GM23248 (cell line): ENCODE results near the gene GLB1L2. TPM values are rescaled to one million over a fixed set of nuclear protein-coding genes. Genes with fewer than 3 reads are reported as not detected.

Source experiments
- DNase-seq: peaks from one replicate; pipeline ENCODE4 v3.0.0-alpha.2; 2015
- H2AFZ ChIP-seq: fragments of 200-600 bp; sonication (generic); 2 replicates; pipeline ENCODE4 v1.6.1; 2016; ENCODE audit warnings: antibody characterized with exemption
- H3F3A ChIP-seq: fragments of 200-600 bp; sonication (generic); 2 replicates; pipeline ENCODE4 v1.6.1; 2016; ENCODE audit warnings: mild to moderate bottlenecking, antibody characterized with exemption, mixed run types; ENCODE audit not compliant: insufficient read depth
- H3K27ac ChIP-seq: fragments of 200-600 bp; sonication (generic); 2 replicates; pipeline ENCODE4 v1.5.1; 2016; ENCODE audit warnings: mild to moderate bottlenecking
- H3K27me3 ChIP-seq: fragments of 200-600 bp; sonication (generic); replicated peaks from 2 replicates; pipeline ENCODE4 v1.6.1; 2016; ENCODE audit warnings: mild to moderate bottlenecking; ENCODE audit not compliant: insufficient read depth
- H3K36me3 ChIP-seq: fragments of 200-600 bp; sonication (generic); 2 replicates; pipeline ENCODE4 v1.6.1; 2016; ENCODE audit warnings: low read depth, mild to moderate bottlenecking
- H3K4me1 ChIP-seq: fragments of 200-600 bp; sonication (generic); 2 replicates; pipeline ENCODE4 v1.6.1; 2016; ENCODE audit warnings: mild to moderate bottlenecking; ENCODE audit not compliant: insufficient read depth
- H3K4me2 ChIP-seq: fragments of 200-600 bp; sonication (generic); one replicate; pipeline ENCODE4 v1.6.1; 2016; ENCODE audit warnings: mild to moderate bottlenecking; ENCODE audit not compliant: unreplicated experiment
- H3K4me3 ChIP-seq: fragments of 200-600 bp; sonication (generic); 2 replicates; pipeline ENCODE4 v1.5.1; 2016; ENCODE audit warnings: mild to moderate bottlenecking
- H3K79me2 ChIP-seq: fragments of 200-600 bp; sonication (generic); 2 replicates; pipeline ENCODE4 v1.6.1; 2016; ENCODE audit warnings: mild to moderate bottlenecking; ENCODE audit not compliant: insufficient read depth
- H3K9ac ChIP-seq: fragments of 200-600 bp; sonication (generic); 2 replicates; pipeline ENCODE4 v1.6.1; 2016; ENCODE audit warnings: mild to moderate bottlenecking
- H3K9me2 ChIP-seq: fragments of 200-600 bp; sonication (generic); 2 replicates; pipeline ENCODE4 v1.6.1; 2016; ENCODE audit warnings: mixed run types, mild to moderate bottlenecking, moderate library complexity; ENCODE audit not compliant: insufficient read depth
- H3K9me3 ChIP-seq: fragments of 200-600 bp; sonication (generic); one replicate; pipeline ENCODE4 v1.6.1; 2017; ENCODE audit warnings: low read depth
- H4K20me1 ChIP-seq: fragments of 200-600 bp; sonication (generic); 2 replicates; pipeline ENCODE4 v1.6.0; 2016; ENCODE audit not compliant: insufficient read depth
- EZH2 ChIP-seq: fragments of 200-600 bp; sonication (generic); IDR thresholded peaks from 2 replicates; pipeline ENCODE4 v1.6.1; 2018; ENCODE audit warnings: antibody characterized with exemption, mild to moderate bottlenecking; ENCODE audit not compliant: insufficient read depth, poor library complexity, severe bottlenecking
- EZH2phosphoT487 ChIP-seq: fragments of 200-600 bp; sonication (generic); IDR thresholded peaks from 2 replicates; pipeline ENCODE4 v1.6.1; 2018; ENCODE audit warnings: antibody characterized with exemption, moderate library complexity, mild to moderate bottlenecking, low read depth; ENCODE audit not compliant: insufficient read depth
- WGBS, 2 experiments: methylation state at CpG; one replicate each; pipeline ENCODE4 v1.1.6; 2015 to 2017; ENCODE audit warnings: low lambda C conversion rate in 2 of 2, low coverage in 1 of 2; ENCODE audit errors: missing lambda C conversion rate in 2 of 2; 5-methylcytosine and 5-hydroxymethylcytosine counted together
- in situ Hi-C: fragments of 300-500 bp; cut with MboI; formaldehyde crosslinking; loops from 2 replicates; pipeline ENCODE4 v1.15.0; 2020
- polyA plus RNA-seq: library from polyadenylated mRNA; unstranded; fragments of >200 nt; fragmentation: Nextera tagmentation; extraction: Ambion mirVana; gene quantifications from 2 replicates; pipeline ENCODE4 v1.2.1, GENCODE V29; 2016
- total RNA-seq: library from RNA; depleted of rRNA; stranded (reverse); fragments of >200 nt; shearing (Covaris generic); gene quantifications from 2 replicates; pipeline ENCODE4 v1.2.3, GENCODE V29; 2014

The GLB1L2 gene
- total and polyA plus RNA-seq, 2 experiments from 2014 or later, result 0.11 TPM; not detected in 1

DNA sequence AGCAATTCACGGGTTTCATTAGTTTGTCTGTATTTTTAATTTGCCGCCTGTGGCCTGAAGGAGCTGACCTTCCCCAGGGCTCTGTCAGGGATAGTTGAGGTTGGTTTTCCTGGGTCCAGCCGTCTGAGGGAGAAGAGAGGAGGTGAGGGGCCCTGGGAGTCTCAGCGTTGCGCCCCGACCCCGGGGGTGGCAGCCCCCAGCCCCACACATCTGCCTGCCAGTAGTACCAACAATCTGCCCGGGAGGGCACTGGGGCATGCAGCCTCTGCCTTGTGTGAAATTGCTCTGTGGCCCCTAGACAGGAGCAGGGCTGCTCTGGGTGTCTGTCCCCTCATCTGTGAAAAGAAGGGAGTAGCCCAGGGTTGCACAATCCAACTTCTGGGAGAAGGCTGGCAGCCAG, 73.6 kb downstream of the GLB1L2 start:
- H2AFZ ChIP-seq, result no peak overlapping the region
- peaks cover 8% of the 10 kb centered on the region for H3K27me3 ChIP-seq
- H4K20me1 ChIP-seq, result no peaks in the 10 kb centered on the region
- WGBS, 2 experiments, result 55 to 62% methylated on average over 7 to 8 of the region's 8 CpGs
- H3K4me1 ChIP-seq, result no peaks in the 10 kb centered on the region
- H3K9ac ChIP-seq, result no peak overlapping the region
- H3K36me3 ChIP-seq, result no peaks in the 10 kb centered on the region
- H3F3A ChIP-seq, result no peaks in the 10 kb centered on the region
- no peaks in the 10 kb centered on the region for H3K79me2 ChIP-seq
- H3K9me2 ChIP-seq, result no peaks in the 10 kb centered on the region
- in situ Hi-C loops, result no loop called here
- no peak overlapping the region for H3K4me3 ChIP-seq
- no peaks in the 10 kb centered on the region for H3K9me3 ChIP-seq
- H3K4me2 ChIP-seq, result no peak overlapping the region
- no peak overlapping the region for H3K27ac ChIP-seq
- TF ChIP-seq EZH2 (no peak), EZH2phosphoT487 (no peak)
- no peak for DNase-seq

DNA sequence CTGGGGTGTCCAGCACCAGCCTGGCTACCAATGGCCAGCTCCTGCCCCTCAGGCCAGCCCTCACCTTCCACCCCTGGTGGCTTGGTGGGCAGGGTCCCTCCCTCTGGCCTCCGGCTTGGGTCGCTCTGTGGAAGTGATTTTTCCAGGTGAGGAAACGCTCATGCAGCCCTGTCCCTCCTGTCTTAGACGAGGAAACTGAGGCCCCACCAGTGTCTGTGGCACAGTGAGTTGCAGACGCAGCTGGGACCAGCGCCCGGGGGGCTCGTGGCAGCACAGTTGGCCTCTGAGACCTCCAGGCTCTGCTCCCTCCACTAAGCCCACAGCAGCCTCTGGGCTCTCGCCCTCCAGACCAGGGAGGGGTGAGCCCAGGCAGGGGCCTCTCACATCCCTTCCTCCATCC, 74.1 kb downstream of the GLB1L2 start:
- H3K9ac ChIP-seq, result no peak overlapping the region
- no peak overlapping the region for H3K27ac ChIP-seq
- no peaks in the 10 kb centered on the region for H3F3A ChIP-seq
- no peaks in the 10 kb centered on the region for H3K9me3 ChIP-seq
- DNase-seq, result no peak
- WGBS, 2 experiments, result 70 to 71% methylated on average over 9 of the region's 9 CpGs
- H3K36me3 ChIP-seq, result no peaks in the 10 kb centered on the region
- no peak overlapping the region for H3K4me3 ChIP-seq
- H3K27me3 ChIP-seq, result peaks cover 12% of the 10 kb centered on the region
- no peak overlapping the region for H3K4me2 ChIP-seq
- no peak overlapping the region for H2AFZ ChIP-seq
- H4K20me1 ChIP-seq, result no peaks in the 10 kb centered on the region
- H3K79me2 ChIP-seq, result no peaks in the 10 kb centered on the region
- TF ChIP-seq EZH2phosphoT487, result no peak
- TF ChIP-seq EZH2, result no peak
- in situ Hi-C loops, result no loop called here
- no peaks in the 10 kb centered on the region for H3K4me1 ChIP-seq
- H3K9me2 ChIP-seq, result no peaks in the 10 kb centered on the region

DNA sequence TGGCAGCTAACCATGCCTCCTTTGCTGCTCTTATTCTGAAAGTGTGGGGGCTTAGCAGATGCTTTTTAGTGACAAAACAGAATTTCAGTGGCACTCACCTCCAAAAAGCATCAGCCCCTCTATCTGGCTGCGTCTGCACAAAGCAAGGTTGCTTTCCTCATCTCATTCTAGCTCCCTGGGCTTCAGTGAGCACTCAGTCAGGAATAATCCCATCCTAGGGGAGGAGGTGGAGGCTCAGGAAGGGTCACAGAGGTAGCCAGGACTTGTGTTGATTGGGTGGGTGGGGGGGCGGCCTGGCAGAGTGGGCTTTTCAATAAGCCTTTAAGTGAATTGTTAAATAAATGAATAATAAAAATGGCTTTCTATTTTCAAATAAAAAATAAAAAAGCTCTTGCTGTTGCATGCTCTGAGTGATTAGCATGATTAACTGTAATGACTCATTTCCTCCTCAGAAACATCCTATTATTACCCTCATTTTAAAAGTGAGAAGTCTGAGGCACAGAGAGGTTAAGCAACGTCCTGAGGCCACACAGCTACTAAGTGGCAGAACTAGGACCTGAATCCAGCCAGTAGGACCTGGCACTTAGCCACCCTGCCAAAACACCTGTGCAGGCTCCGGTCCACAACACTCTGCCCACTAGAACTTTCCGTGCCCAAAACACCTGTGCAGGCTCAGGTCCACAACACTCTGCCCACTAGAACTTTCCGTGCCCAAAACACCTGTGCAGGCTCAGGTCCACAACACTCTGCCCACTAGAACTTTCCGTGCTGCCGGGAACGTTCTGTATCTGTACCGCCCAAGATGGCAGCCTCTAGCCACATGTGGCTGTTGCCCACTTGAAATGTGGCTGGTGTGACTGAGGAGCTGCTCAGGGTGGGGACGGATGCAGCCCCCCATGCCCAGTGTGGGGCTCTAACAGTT, 74.7 kb downstream of the GLB1L2 start:
- Histone ChIP-seq H3K4me3 (no peak overlapping the region), H3K79me2 (no peaks in the 10 kb centered on the region), H3K36me3 (no peaks in the 10 kb centered on the region), H3F3A (no peaks in the 10 kb centered on the region), H3K9me2 (no peaks in the 10 kb centered on the region), H3K4me1 (no peaks in the 10 kb centered on the region), H3K4me2 (no peak overlapping the region), H4K20me1 (no peaks in the 10 kb centered on the region), H3K27me3 (peaks cover 19% of the 10 kb centered on the region), H3K9me3 (no peaks in the 10 kb centered on the region), H3K27ac (no peak overlapping the region), H3K9ac (no peak overlapping the region), H2AFZ (no peak overlapping the region)
- WGBS, 2 experiments, result 59 to 60% methylated on average over 11 of the region's 11 CpGs
- TF ChIP-seq EZH2 (no peak), EZH2phosphoT487 (no peak)
- peak; percentile 23 for DNase-seq
- in situ Hi-C loops, result no loop called here

DNA sequence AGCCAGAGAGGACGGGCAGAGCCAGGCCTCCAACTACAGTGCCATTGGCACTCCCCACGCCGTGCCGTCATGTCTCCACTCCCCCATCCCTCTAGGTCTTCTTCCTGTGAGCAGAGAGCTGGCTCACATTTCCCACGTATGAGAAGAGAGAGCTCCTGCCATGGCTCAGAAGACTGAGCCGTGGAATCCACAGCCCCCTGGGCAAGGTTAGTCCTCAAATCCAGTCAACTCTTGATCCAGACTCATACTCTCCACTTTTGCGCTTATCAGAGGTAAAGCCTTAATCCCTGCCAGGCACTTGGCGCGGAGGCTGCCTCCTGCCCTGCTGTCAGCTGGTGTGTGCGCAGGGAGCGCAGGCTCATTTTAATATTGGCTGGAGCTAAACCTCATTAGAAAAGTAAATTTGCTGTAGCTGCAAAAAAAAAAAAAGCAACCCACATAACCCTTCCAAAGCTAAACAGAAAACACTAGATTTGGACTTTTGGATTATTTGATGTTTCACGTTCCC, 75.6 kb downstream of the GLB1L2 start:
- 44 to 46% methylated on average over 12 of the region's 12 CpGs for WGBS, 2 experiments
- in situ Hi-C loops, result no loop called here
- no peak overlapping the region for H3K9ac ChIP-seq

More for the DNA sequence above, 75.6 kb downstream of the GLB1L2 start:
- H3F3A ChIP-seq, result no peaks in the 10 kb centered on the region
- H4K20me1 ChIP-seq, result no peaks in the 10 kb centered on the region
- TF ChIP-seq EZH2phosphoT487 (no peak), EZH2 (no peak)
- no peaks in the 10 kb centered on the region for H3K79me2 ChIP-seq
- no peak overlapping the region for H3K4me3 ChIP-seq
- no peaks in the 10 kb centered on the region for H3K9me3 ChIP-seq
- H3K4me1 ChIP-seq, result no peaks in the 10 kb centered on the region
- no peaks in the 10 kb centered on the region for H3K36me3 ChIP-seq
- H3K27me3 ChIP-seq, result peaks cover 20% of the 10 kb centered on the region
- no peaks in the 10 kb centered on the region for H3K9me2 ChIP-seq
- no peak overlapping the region for H3K27ac ChIP-seq
- DNase-seq, result no peak
- no peak overlapping the region for H2AFZ ChIP-seq
- H3K4me2 ChIP-seq, result no peak overlapping the region
